Measurements from ENCODE around the gene KLHDC8A.
A peak's percentile ranks its signal among the peaks of the same experiment; 100 is the strongest.

Gene KLHDC8A

GRCh38 chr1:205358579-205358978 lies 1.9 kb upstream of the KLHDC8A start:
- no peak overlapping the region for H3K27ac ChIP-seq
- no peak for TF ChIP-seq CTCF (IDR thresholded peaks at IDR 0.05)

GRCh38 chr1:205357567-205357966 lies 845 bp upstream of the KLHDC8A start:
- no peak overlapping the region for H2AFZ ChIP-seq
- H3K36me3 ChIP-seq (ENCODE audit: control insufficient read depth, insufficient read depth, low read length), result no peaks in the 10 kb centered on the region
- no peak overlapping the region for H3K4me3 ChIP-seq (ENCODE audit: low read depth, low read length)
- H3K9me3 ChIP-seq (ENCODE audit: control insufficient read depth, low read length), result no peaks in the 10 kb centered on the region
- no peaks in the 10 kb centered on the region for H3K79me2 ChIP-seq
- no peak for TF ChIP-seq CTCF (IDR thresholded peaks at IDR 0.05)
- H3K27me3 ChIP-seq (ENCODE audit: control insufficient read depth, insufficient read depth, low read length), result no peaks in the 10 kb centered on the region
- no peak overlapping the region for H3K9ac ChIP-seq
- no peak overlapping the region for H3K27ac ChIP-seq
- no peak overlapping the region for H3K4me2 ChIP-seq (ENCODE audit: low read length)
- no peaks in the 10 kb centered on the region for H3K4me1 ChIP-seq

More at GRCh38 chr1:205358579-205358978, 1.9 kb upstream of the KLHDC8A start:
- Histone ChIP-seq H3K9ac (no peak overlapping the region), H3K4me2 (ENCODE audit: low read length) (no peak overlapping the region), H3K36me3 (ENCODE audit: control insufficient read depth, insufficient read depth, low read length) (no peaks in the 10 kb centered on the region), H2AFZ (no peak overlapping the region), H3K4me1 (no peaks in the 10 kb centered on the region), H3K4me3 (ENCODE audit: low read depth, low read length) (no peak overlapping the region), H3K79me2 (no peaks in the 10 kb centered on the region), H3K9me3 (ENCODE audit: control insufficient read depth, low read length) (no peaks in the 10 kb centered on the region), H3K27me3 (ENCODE audit: control insufficient read depth, insufficient read depth, low read length) (no peaks in the 10 kb centered on the region)

GRCh38 chr1:205355075-205355453 lies 1.7 kb downstream of the KLHDC8A start:
- Histone ChIP-seq H3K27ac (no peak overlapping the region), H3K79me2 (no peaks in the 10 kb centered on the region), H3K9ac (no peak overlapping the region), H3K4me1 (no peaks in the 10 kb centered on the region), H3K27me3 (ENCODE audit: control insufficient read depth, insufficient read depth, low read length) (no peaks in the 10 kb centered on the region), H3K9me3 (ENCODE audit: control insufficient read depth, low read length) (no peaks in the 10 kb centered on the region), H3K4me2 (ENCODE audit: low read length) (no peak overlapping the region), H3K4me3 (ENCODE audit: low read depth, low read length) (no peak overlapping the region), H2AFZ (no peak overlapping the region), H3K36me3 (ENCODE audit: control insufficient read depth, insufficient read depth, low read length) (no peaks in the 10 kb centered on the region)
- TF ChIP-seq CTCF (IDR thresholded peaks at IDR 0.05), result no peak

- Histone ChIP-seq H3K4me1 (no peaks in the 10 kb centered on the region), H3K36me3 (ENCODE audit: control insufficient read depth, insufficient read depth, low read length) (no peaks in the 10 kb centered on the region), H3K9ac (no peak overlapping the region), H3K4me3 (ENCODE audit: low read depth, low read length) (no peak overlapping the region), H3K79me2 (no peaks in the 10 kb centered on the region), H2AFZ (no peak overlapping the region), H3K27ac (no peak overlapping the region), H3K9me3 (ENCODE audit: control insufficient read depth, low read length) (no peaks in the 10 kb centered on the region), H3K4me2 (ENCODE audit: low read length) (no peak overlapping the region), H3K27me3 (ENCODE audit: control insufficient read depth, insufficient read depth, low read length) (no peaks in the 10 kb centered on the region)
- peak; percentile 73 for TF ChIP-seq CTCF (IDR thresholded peaks at IDR 0.05)
Measured at GRCh38 chr1:205354259-205355074, 2.3 kb downstream of the KLHDC8A start.

- Histone ChIP-seq H3K27me3 (ENCODE audit: control insufficient read depth, insufficient read depth, low read length) (no peaks in the 10 kb centered on the region), H3K9ac (no peak overlapping the region), H2AFZ (no peak overlapping the region), H3K4me2 (ENCODE audit: low read length) (no peak overlapping the region), H3K27ac (no peak overlapping the region), H3K36me3 (ENCODE audit: control insufficient read depth, insufficient read depth, low read length) (no peaks in the 10 kb centered on the region), H3K79me2 (no peaks in the 10 kb centered on the region), H3K9me3 (ENCODE audit: control insufficient read depth, low read length) (no peaks in the 10 kb centered on the region), H3K4me1 (no peaks in the 10 kb centered on the region), H3K4me3 (ENCODE audit: low read depth, low read length) (no peak overlapping the region)
- TF ChIP-seq CTCF (IDR thresholded peaks at IDR 0.05), result no peak
Measured at GRCh38 chr1:205353612-205354011, 3.1 kb downstream of the KLHDC8A start.
